Coronary artery (tissue), 2 donors: ENCODE data around the gene ERAP2.

Source experiments
- DNase-seq: peaks from one replicate; pipeline ENCODE4 v3.0.0-alpha.2; 2017; ENCODE audit warnings: low spot score
- H3K27ac ChIP-seq, 2 donors: fragments of 200-600 bp; sonication (generic); one replicate each; pipeline ENCODE4 v1.5.1; 2016 to 2019
- H3K4me3 ChIP-seq: fragments of 200-600 bp; sonication (generic); 2 replicates; pipeline ENCODE4 v1.5.1; 2016; ENCODE audit warnings: mild to moderate bottlenecking, moderate library complexity
- CTCF ChIP-seq: fragments of 200-600 bp; sonication (generic); IDR thresholded peaks from one replicate; pipeline ENCODE4 v1.5.1; 2019; ENCODE audit warnings: antibody characterized with exemption

Gene ERAP2

GRCh38 chr5:96940586-96940985 is 64.3 kb downstream of the ERAP2 start:
- no peak for DNase-seq
- no peak for TF ChIP-seq CTCF
- no peak overlapping the region for H3K27ac ChIP-seq
- no peak overlapping the region for H3K4me3 ChIP-seq

GRCh38 chr5:96941140-96941539 is 64.8 kb downstream of the ERAP2 start:
- no peak for DNase-seq
- no peak for TF ChIP-seq CTCF
- Histone ChIP-seq H3K4me3 (no peak overlapping the region), H3K27ac (no peak overlapping the region)

GRCh38 chr5:96942078-96942477 is 65.8 kb downstream of the ERAP2 start:
- TF ChIP-seq CTCF, result no peak
- no peak overlapping the region for H3K27ac ChIP-seq
- DNase-seq, result no peak
- H3K4me3 ChIP-seq, result no peak overlapping the region

- Histone ChIP-seq H3K27ac (no peak overlapping the region), H3K4me3 (no peak overlapping the region)
- DNase-seq, result no peak
- no peak for TF ChIP-seq CTCF
Observed at GRCh38 chr5:96942911-96943310, 66.6 kb downstream of the ERAP2 start.

- no peak for TF ChIP-seq CTCF
- no peak overlapping the region for H3K27ac ChIP-seq
- H3K4me3 ChIP-seq, result no peak overlapping the region
- DNase-seq, result no peak
Observed at GRCh38 chr5:96943799-96944198, 67.5 kb downstream of the ERAP2 start.

GRCh38 chr5:96945144-96945897 is 69.0 kb downstream of the ERAP2 start:
- Histone ChIP-seq H3K27ac (no peak overlapping the region), H3K4me3 (no peak overlapping the region)
- no peak for DNase-seq
- no peak for TF ChIP-seq CTCF

- Histone ChIP-seq H3K4me3 (no peak overlapping the region), H3K27ac (no peak overlapping the region)
- DNase-seq, result no peak
- no peak for TF ChIP-seq CTCF
Observed at GRCh38 chr5:96946381-96946780, 70.1 kb downstream of the ERAP2 start.
